ENCODE results near the gene SLC6A18.

The SLC6A18 gene

GRCh38 chr5:1243487-1244130, 18.4 kb downstream of the SLC6A18 start:
- no peak for TF ChIP-seq REST (IDR thresholded peaks at IDR 0.05; ENCODE audit: insufficient read depth in 1 of 2, low read depth in 2 of 2, low read length in 2 of 2)
- no peak for TF ChIP-seq SIN3A (IDR thresholded peaks at IDR 0.05; ENCODE audit: borderline replicate concordance, insufficient read depth, low read length)
- TF ChIP-seq FOXP2 (optimal IDR thresholded peaks at IDR 0.05; ENCODE audit: borderline replicate concordance, extremely low read depth, extremely low read length, insufficient read depth), result no peak
- TF ChIP-seq POLR2AphosphoS5 (IDR thresholded peaks at IDR 0.05; ENCODE audit: low read depth, low read length), result no peak
- no peak for TF ChIP-seq TAF1 (IDR thresholded peaks at IDR 0.05; ENCODE audit: borderline replicate concordance, insufficient read depth, low read length)

GRCh38 chr5:1244255-1244654, 19.1 kb downstream of the SLC6A18 start:
- TF ChIP-seq FOXP2 (optimal IDR thresholded peaks at IDR 0.05; ENCODE audit: borderline replicate concordance, extremely low read depth, extremely low read length, insufficient read depth) (no peak), POLR2AphosphoS5 (IDR thresholded peaks at IDR 0.05; ENCODE audit: low read depth, low read length) (no peak), SIN3A (IDR thresholded peaks at IDR 0.05; ENCODE audit: borderline replicate concordance, insufficient read depth, low read length) (no peak), TAF1 (IDR thresholded peaks at IDR 0.05; ENCODE audit: borderline replicate concordance, insufficient read depth, low read length) (no peak)

- TF ChIP-seq POLR2AphosphoS5 (IDR thresholded peaks at IDR 0.05; ENCODE audit: low read depth, low read length) (no peak), SIN3A (IDR thresholded peaks at IDR 0.05; ENCODE audit: borderline replicate concordance, insufficient read depth, low read length) (no peak), TAF1 (IDR thresholded peaks at IDR 0.05; ENCODE audit: borderline replicate concordance, insufficient read depth, low read length) (no peak), REST (IDR thresholded peaks at IDR 0.05; ENCODE audit: insufficient read depth in 1 of 2, low read depth in 2 of 2, low read length in 2 of 2) (no peak), FOXP2 (optimal IDR thresholded peaks at IDR 0.05; ENCODE audit: borderline replicate concordance, extremely low read depth, extremely low read length, insufficient read depth) (no peak)
Measured at GRCh38 chr5:1244976-1245375, 19.8 kb downstream of the SLC6A18 start.

- TF ChIP-seq REST (IDR thresholded peaks at IDR 0.05; ENCODE audit: insufficient read depth in 1 of 2, low read depth in 2 of 2, low read length in 2 of 2) (no peak), SIN3A (IDR thresholded peaks at IDR 0.05; ENCODE audit: borderline replicate concordance, insufficient read depth, low read length) (no peak), FOXP2 (optimal IDR thresholded peaks at IDR 0.05; ENCODE audit: borderline replicate concordance, extremely low read depth, extremely low read length, insufficient read depth) (no peak), POLR2AphosphoS5 (IDR thresholded peaks at IDR 0.05; ENCODE audit: low read depth, low read length) (no peak), TAF1 (IDR thresholded peaks at IDR 0.05; ENCODE audit: borderline replicate concordance, insufficient read depth, low read length) (no peak)
Measured at GRCh38 chr5:1245905-1246576, 20.9 kb downstream of the SLC6A18 start.

- no peak for TF ChIP-seq TAF1 (IDR thresholded peaks at IDR 0.05; ENCODE audit: borderline replicate concordance, insufficient read depth, low read length)
- TF ChIP-seq SIN3A (IDR thresholded peaks at IDR 0.05; ENCODE audit: borderline replicate concordance, insufficient read depth, low read length), result no peak
- TF ChIP-seq REST (IDR thresholded peaks at IDR 0.05; ENCODE audit: insufficient read depth in 1 of 2, low read depth in 2 of 2, low read length in 2 of 2), result peak; percentile 94 to 95
- no peak for TF ChIP-seq POLR2AphosphoS5 (IDR thresholded peaks at IDR 0.05; ENCODE audit: low read depth, low read length)
Measured at GRCh38 chr5:1246711-1247431, 21.7 kb downstream of the SLC6A18 start.

All from PFSK-1 (cell line).